ENCODE results near the gene ZMYM2. TPM values are rescaled to one million over a fixed set of nuclear protein-coding genes. Genes with fewer than 3 reads are reported as not detected.

Gene ZMYM2
- total and polyA plus RNA-seq, 2 of the 13 experiments (the other 11 are each of a cell fraction or from before 2014, with no cell fraction given): 22.4 to 40.8 TPM

GRCh38 chr13:20119960-20120359 is 161.4 kb downstream of the ZMYM2 start (continued):
- TF ChIP-seq KIAA2018 (CRISPR knock-in tag; IDR thresholded peaks at IDR 0.05; ENCODE audit: borderline replicate concordance): 0 out of 2 replicates have a peak, but pooled peaks have one; percentile 38
- TF ChIP-seq YY1 (IDR thresholded peaks at IDR 0.05; ENCODE audit: insufficient read depth, insufficient replicate concordance, low read depth, low read length): peak; percentile 25
- TF ChIP-seq ZHX1 (CRISPR knock-in tag; IDR thresholded peaks at IDR 0.05; ENCODE audit: low read depth): 0 out of 2 replicates have a peak, but pooled peaks have one; percentile 48
- TF ChIP-seq TGIF2 (CRISPR knock-in tag; IDR thresholded peaks at IDR 0.05): 0 out of 2 replicates have a peak, but pooled peaks have one; percentile 12
- no peak for TF ChIP-seq TERF1 (CRISPR knock-in tag; IDR thresholded peaks at IDR 0.05)
- 0 out of 2 replicates have a peak, but pooled peaks have one; percentile 70 for TF ChIP-seq MBNL3 (CRISPR knock-in tag; conservative IDR thresholded peaks at IDR 0.05)
- peak in 1 of 2 experiments; percentile 73; a peak in 1 of 4 replicates for TF ChIP-seq ATF4 (CRISPR knock-in tag; IDR thresholded peaks at IDR 0.05)
- TF ChIP-seq ZFY (CRISPR knock-in tag; IDR thresholded peaks at IDR 0.05): peak; percentile 42; the same call in 1 of the 2 replicates
- no peak for TF ChIP-seq ZNF543 (CRISPR knock-in tag; IDR thresholded peaks at IDR 0.05)
- no peak for TF ChIP-seq MED1 (CRISPR knock-in tag; IDR thresholded peaks at IDR 0.05)
- TF ChIP-seq RAD21 (CRISPR knock-in tag; IDR thresholded peaks at IDR 0.05): peak; percentile 56; the same call in 1 of the 2 replicates
- TF ChIP-seq ZFX (CRISPR knock-in tag; IDR thresholded peaks at IDR 0.05; ENCODE audit: low read depth): peak; percentile 43
- TF ChIP-seq XRCC5 (optimal IDR thresholded peaks at IDR 0.05; ENCODE audit: low read length): no peak
